BLaER1 (cell line): ENCODE results near the gene MAGEA4.

Experiments used
- H3K27ac ChIP-seq: shearing (Covaris generic); formaldehyde crosslinking; 2 replicates; pipeline ENCODE4 v1.8.1; 2022
- H3K27me3 ChIP-seq: shearing (Covaris generic); formaldehyde crosslinking; 2 replicates; pipeline ENCODE4 v1.8.1; 2022
- H3K36me3 ChIP-seq: shearing (Covaris generic); formaldehyde crosslinking; 2 replicates; pipeline ENCODE4 v1.8.1; 2022
- H3K4me1 ChIP-seq: shearing (Covaris generic); formaldehyde crosslinking; 2 replicates; pipeline ENCODE4 v1.8.1; 2022
- H3K4me2 ChIP-seq: shearing (Covaris generic); formaldehyde crosslinking; 2 replicates; pipeline ENCODE4 v1.8.1; 2022
- H3K4me3 ChIP-seq: shearing (Covaris generic); formaldehyde crosslinking; 2 replicates; pipeline ENCODE4 v1.8.1; 2022
- H3K9ac ChIP-seq: shearing (Covaris generic); formaldehyde crosslinking; 2 replicates; pipeline ENCODE4 v1.8.1; 2022
- H3K9me3 ChIP-seq: shearing (Covaris generic); formaldehyde crosslinking; 2 replicates; pipeline ENCODE4 v1.8.1; 2022
- H4K20me1 ChIP-seq: shearing (Covaris generic); formaldehyde crosslinking; 2 replicates; pipeline ENCODE4 v1.8.1; 2022
- Cebpa-rat ChIP-seq: shearing (Covaris generic); IDR thresholded peaks from 2 replicates; pipeline ENCODE4 v1.8.1; 2022

Gene MAGEA4

DNA sequence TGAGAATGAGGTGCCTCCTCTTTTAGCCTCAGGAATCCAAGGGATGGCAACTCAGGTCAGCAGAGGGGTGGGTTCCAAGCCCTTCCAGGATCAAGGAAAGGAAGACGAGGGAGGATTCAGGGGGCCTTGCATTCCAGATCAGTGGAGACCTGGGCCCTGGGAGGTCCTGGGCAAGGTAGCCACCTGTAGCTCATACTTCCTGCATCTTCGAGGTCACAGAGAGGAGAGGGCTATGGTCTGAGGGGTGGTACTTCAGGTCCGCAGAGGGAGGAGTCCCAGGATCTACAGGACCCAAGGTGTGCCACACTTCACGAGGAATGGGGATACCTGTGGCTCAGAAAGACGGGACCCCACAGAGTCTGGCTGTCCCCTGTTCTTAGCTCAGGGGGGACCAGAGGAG, 9.2 kb downstream of the MAGEA4 start:
- Histone ChIP-seq H3K9ac (no peak overlapping the region), H3K27me3 (peaks cover 46% of the 10 kb centered on the region), H3K4me3 (no peak overlapping the region), H3K27ac (no peak overlapping the region), H4K20me1 (no peaks in the 10 kb centered on the region; the same call in 1 of the 2 replicates), H3K9me3 (peaks cover 10% of the 10 kb centered on the region; the same call in 1 of the 2 replicates), H3K36me3 (no peaks in the 10 kb centered on the region), H3K4me2 (no peak overlapping the region), H3K4me1 (no peaks in the 10 kb centered on the region)
- no peak for TF ChIP-seq Cebpa-rat

DNA sequence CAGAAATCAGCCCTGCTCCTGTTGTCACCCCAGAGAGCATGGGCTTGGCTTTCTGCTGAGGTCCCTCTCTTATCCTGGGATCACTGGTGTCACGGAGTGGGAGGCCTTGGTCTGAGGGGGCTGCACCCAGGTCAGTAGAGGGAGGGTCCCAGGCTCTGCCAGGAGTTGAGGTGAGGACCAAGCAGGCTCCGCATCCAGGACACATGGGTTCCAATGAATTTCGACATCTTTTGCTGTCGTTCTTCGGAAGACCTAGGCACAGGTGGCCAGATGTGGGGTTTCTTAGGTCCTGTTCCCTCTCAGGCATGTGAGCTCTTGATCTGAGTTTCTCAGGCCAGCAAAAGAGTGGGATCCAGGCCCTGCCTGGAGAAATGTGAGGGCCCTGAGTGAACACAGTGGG, 10.0 kb downstream of the MAGEA4 start:
- TF ChIP-seq Cebpa-rat: no peak
- H3K9ac ChIP-seq: no peak overlapping the region
- H3K36me3 ChIP-seq: no peaks in the 10 kb centered on the region

DNA sequence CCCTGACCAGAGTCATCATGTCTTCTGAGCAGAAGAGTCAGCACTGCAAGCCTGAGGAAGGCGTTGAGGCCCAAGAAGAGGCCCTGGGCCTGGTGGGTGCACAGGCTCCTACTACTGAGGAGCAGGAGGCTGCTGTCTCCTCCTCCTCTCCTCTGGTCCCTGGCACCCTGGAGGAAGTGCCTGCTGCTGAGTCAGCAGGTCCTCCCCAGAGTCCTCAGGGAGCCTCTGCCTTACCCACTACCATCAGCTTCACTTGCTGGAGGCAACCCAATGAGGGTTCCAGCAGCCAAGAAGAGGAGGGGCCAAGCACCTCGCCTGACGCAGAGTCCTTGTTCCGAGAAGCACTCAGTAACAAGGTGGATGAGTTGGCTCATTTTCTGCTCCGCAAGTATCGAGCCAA, 11.0 kb downstream of the MAGEA4 start:
- Histone ChIP-seq H3K27ac (no peak overlapping the region), H3K4me1 (no peaks in the 10 kb centered on the region), H4K20me1 (no peaks in the 10 kb centered on the region; the same call in 1 of the 2 replicates), H3K4me2 (no peak overlapping the region), H3K4me3 (no peak overlapping the region), H3K9ac (no peak overlapping the region), H3K36me3 (no peaks in the 10 kb centered on the region), H3K27me3 (peaks cover 58% of the 10 kb centered on the region), H3K9me3 (peaks cover 10% of the 10 kb centered on the region; the same call in 1 of the 2 replicates)
- no peak for TF ChIP-seq Cebpa-rat

More for the DNA sequence above, 10.0 kb downstream of the MAGEA4 start:
- no peaks in the 10 kb centered on the region; the same call in 1 of the 2 replicates for H4K20me1 ChIP-seq
- no peak overlapping the region for H3K4me2 ChIP-seq
- no peaks in the 10 kb centered on the region for H3K4me1 ChIP-seq
- H3K9me3 ChIP-seq: peaks cover 10% of the 10 kb centered on the region; the same call in 1 of the 2 replicates
- H3K27me3 ChIP-seq: peaks cover 54% of the 10 kb centered on the region
- H3K27ac ChIP-seq: no peak overlapping the region
- no peak overlapping the region for H3K4me3 ChIP-seq

DNA sequence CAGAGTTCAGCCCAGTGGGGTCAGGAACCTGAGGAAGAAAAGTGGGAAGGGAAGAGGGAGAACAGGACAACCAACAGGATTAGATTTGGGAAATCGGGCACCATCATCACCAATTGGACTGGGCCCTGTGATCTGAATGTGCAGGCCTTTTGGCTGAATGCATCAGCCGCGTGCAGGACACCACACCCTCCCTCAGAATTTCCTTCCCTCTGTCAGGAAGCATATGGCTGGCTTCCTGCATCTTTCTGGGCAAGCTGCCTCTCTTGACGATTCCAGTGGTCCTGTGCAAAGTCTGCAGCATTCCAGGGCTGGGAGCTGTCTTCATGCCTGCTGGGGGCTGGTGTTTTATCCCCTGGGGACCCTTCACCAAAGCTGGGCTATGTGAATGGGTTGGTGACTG, 16.4 kb downstream of the MAGEA4 start:
- Histone ChIP-seq H3K4me2 (no peak overlapping the region), H3K4me3 (no peak overlapping the region), H3K9me3 (no peaks in the 10 kb centered on the region), H3K9ac (no peak overlapping the region), H3K27me3 (peaks cover 72% of the 10 kb centered on the region), H3K27ac (no peak overlapping the region), H3K4me1 (no peaks in the 10 kb centered on the region), H3K36me3 (no peaks in the 10 kb centered on the region), H4K20me1 (no peaks in the 10 kb centered on the region; the same call in 1 of the 2 replicates)
- TF ChIP-seq Cebpa-rat: no peak

DNA sequence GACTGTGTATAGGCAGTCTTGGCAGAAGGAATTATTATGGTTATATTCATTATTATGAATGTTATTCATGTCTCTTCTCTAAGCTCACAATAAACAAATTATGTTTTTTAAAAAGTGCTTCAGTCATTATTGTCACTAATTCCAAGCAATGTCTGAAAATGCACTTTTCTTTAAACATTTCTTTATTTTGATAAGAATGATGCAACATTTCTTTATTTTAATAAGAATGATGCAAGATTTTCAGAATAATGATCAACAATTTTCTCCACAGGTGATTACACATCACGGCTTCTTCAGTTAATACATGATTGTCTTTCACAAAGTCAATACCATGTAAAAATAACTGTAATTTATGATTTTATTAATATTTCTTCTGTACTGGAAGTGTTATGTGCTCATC, 22.7 kb downstream of the MAGEA4 start:
- no peak for TF ChIP-seq Cebpa-rat
- no peaks in the 10 kb centered on the region for H3K4me1 ChIP-seq

DNA sequence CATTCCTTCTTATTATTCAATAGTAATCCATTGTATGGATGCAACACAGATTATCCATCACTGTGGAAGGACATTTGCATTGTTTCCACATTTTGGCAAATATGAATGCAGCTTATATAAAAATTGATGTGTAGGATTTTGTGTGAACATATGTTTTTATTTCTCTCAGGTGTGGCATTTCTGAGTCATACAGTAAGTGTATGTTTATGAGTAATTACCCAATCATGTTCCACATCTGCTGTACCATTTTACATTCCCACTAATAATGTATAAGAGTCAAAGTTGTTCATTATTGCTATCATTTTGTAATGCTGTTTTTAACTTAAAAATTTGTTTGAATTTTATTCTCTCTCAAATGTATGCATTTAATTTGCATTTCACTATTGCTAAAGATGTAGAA, 25.5 kb downstream of the MAGEA4 start:
- H3K9ac ChIP-seq: no peak overlapping the region
- no peaks in the 10 kb centered on the region for H3K9me3 ChIP-seq
- no peaks in the 10 kb centered on the region for H3K4me1 ChIP-seq
- H3K4me3 ChIP-seq: no peak overlapping the region
- H3K27me3 ChIP-seq: peaks cover 36% of the 10 kb centered on the region
- H4K20me1 ChIP-seq: no peaks in the 10 kb centered on the region
- TF ChIP-seq Cebpa-rat: no peak
- H3K4me2 ChIP-seq: no peak overlapping the region
- no peaks in the 10 kb centered on the region for H3K36me3 ChIP-seq
- H3K27ac ChIP-seq: no peak overlapping the region

More for the DNA sequence above, 22.7 kb downstream of the MAGEA4 start:
- Histone ChIP-seq H3K9me3 (no peaks in the 10 kb centered on the region), H3K4me2 (no peak overlapping the region), H4K20me1 (no peaks in the 10 kb centered on the region), H3K9ac (no peak overlapping the region), H3K27ac (no peak overlapping the region), H3K4me3 (no peak overlapping the region), H3K36me3 (no peaks in the 10 kb centered on the region), H3K27me3 (peaks cover 40% of the 10 kb centered on the region)

DNA sequence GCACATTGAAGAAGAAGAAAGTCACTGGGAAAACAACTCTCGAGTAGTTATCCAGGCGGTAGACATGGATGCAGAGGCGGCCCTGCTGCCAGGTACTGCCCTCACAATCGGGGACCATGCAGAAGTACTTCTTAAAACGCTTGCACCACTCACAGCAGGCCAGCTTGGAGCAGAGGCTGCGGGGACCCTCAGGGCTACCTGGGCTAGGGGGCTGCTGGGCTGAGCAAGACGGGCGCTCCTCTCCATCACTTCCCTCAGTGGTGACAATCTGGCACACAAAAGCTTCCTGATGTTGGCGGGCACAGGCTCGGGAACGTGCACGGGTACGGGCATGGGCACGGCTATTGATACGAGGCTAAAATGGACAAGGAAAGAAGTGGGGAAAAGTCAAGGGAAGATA, 42.0 kb downstream of the MAGEA4 start:
- H3K4me3 ChIP-seq: no peak overlapping the region
- H3K9ac ChIP-seq: no peak overlapping the region
- peaks cover 96% of the 10 kb centered on the region for H3K27me3 ChIP-seq
- no peak overlapping the region for H3K27ac ChIP-seq
- H3K36me3 ChIP-seq: no peaks in the 10 kb centered on the region
- H3K9me3 ChIP-seq: no peaks in the 10 kb centered on the region
- no peaks in the 10 kb centered on the region for H3K4me1 ChIP-seq
- H4K20me1 ChIP-seq: no peaks in the 10 kb centered on the region
- TF ChIP-seq Cebpa-rat: no peak
- H3K4me2 ChIP-seq: no peak overlapping the region

DNA sequence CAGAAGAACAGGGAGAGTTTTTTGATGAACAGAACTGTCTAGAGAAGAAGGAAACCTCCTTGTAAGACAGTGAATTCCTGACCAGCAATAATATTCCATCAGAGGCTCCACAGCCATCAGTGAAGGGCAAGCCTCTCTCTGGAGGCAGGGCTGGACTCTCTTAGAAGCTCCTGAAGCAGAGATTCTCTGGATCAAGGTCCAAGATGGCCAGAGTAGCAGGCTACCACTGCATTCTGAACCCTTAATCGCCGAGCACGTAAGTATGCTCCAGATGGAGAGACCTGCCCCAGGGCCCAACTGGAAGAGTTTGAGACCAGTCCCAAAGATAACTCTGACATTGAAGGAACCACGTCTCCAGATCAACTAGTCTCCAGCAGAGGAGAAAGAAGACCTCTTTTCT, 45.4 kb downstream of the MAGEA4 start:
- Histone ChIP-seq H3K27ac (no peak overlapping the region), H4K20me1 (no peaks in the 10 kb centered on the region), H3K4me3 (no peak overlapping the region), H3K9me3 (no peaks in the 10 kb centered on the region), H3K9ac (no peak overlapping the region), H3K4me2 (no peak overlapping the region), H3K4me1 (no peaks in the 10 kb centered on the region), H3K36me3 (no peaks in the 10 kb centered on the region), H3K27me3 (peaks cover 99% of the 10 kb centered on the region)
- no peak for TF ChIP-seq Cebpa-rat

DNA sequence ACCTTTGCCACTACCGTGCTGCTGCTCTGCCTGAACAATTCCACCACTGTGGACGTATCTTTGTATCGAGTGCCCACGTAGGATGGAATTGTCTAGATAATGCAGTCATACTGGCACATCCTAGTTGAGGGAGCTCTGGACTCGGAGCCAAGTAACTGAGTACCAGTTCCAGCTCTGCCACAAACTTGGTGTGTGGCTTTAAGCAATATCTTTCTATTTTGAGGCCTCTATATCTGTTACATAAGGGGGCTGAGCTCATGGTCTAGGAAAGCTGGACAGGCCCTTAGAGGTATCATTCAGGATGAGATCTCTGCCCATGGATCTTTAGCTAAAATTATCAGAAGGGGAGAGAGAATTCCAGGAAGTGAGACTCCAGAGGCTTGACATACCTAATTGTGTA, 49.3 kb downstream of the MAGEA4 start:
- Histone ChIP-seq H4K20me1 (no peaks in the 10 kb centered on the region), H3K27me3 (peaks cover 99% of the 10 kb centered on the region), H3K9ac (no peak overlapping the region), H3K36me3 (no peaks in the 10 kb centered on the region), H3K4me1 (no peaks in the 10 kb centered on the region), H3K4me3 (no peak overlapping the region), H3K9me3 (no peaks in the 10 kb centered on the region), H3K27ac (no peak overlapping the region), H3K4me2 (no peak overlapping the region)
- TF ChIP-seq Cebpa-rat: no peak

DNA sequence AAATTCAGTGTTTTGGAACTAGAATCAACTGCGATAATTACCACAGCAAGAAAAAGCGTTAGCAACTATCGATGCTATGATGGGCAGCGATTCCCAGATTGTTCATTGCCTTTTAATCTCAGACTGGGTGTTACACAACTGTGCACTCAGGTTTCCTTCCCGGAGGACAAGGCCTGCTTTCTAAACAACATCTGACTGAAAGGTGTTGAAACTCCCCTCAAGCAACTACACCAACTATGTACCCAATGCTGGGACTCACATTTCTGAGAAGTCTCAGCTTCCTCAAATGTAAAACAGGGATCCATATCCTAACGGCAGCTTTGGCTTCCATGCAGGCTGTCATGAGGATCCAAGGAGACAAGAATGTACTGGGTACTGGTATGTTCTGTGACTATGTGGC, 53.5 kb downstream of the MAGEA4 start:
- peaks cover 98% of the 10 kb centered on the region for H3K27me3 ChIP-seq
- H4K20me1 ChIP-seq: no peaks in the 10 kb centered on the region; the same call in 1 of the 2 replicates
- H3K9ac ChIP-seq: no peak overlapping the region
- no peak overlapping the region for H3K27ac ChIP-seq
- no peaks in the 10 kb centered on the region for H3K4me1 ChIP-seq
- no peak for TF ChIP-seq Cebpa-rat
- no peaks in the 10 kb centered on the region for H3K36me3 ChIP-seq
- no peaks in the 10 kb centered on the region for H3K9me3 ChIP-seq
- no peak overlapping the region for H3K4me2 ChIP-seq
- no peak overlapping the region for H3K4me3 ChIP-seq

DNA sequence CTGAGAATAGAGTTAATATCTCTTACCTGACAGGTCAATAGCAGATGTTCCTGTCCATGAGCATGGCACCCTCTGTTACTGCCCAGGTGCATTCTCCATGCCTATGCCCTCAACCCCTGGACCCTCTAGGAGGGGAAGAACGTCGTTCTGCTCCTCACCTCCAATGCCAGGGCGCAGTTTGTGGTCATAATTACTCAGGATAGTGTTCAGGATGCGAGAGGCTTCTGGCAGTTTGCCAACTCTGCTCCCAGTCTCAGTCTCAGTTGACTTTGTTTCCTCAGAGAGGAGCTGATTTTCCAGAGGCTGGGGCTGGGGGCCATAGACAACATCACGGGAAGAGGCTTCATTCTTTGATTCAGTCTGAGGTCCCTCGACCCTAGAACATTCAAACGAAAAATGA, 57.3 kb downstream of the MAGEA4 start:
- Histone ChIP-seq H4K20me1 (no peaks in the 10 kb centered on the region; the same call in 1 of the 2 replicates), H3K9me3 (peaks cover 9% of the 10 kb centered on the region), H3K4me2 (no peak overlapping the region), H3K9ac (no peak overlapping the region), H3K4me3 (no peak overlapping the region), H3K4me1 (no peaks in the 10 kb centered on the region), H3K36me3 (no peaks in the 10 kb centered on the region), H3K27me3 (peaks cover 95% of the 10 kb centered on the region), H3K27ac (no peak overlapping the region)
- TF ChIP-seq Cebpa-rat: no peak
